CD4-positive, alpha-beta T cell treated with Interleukin-2 at 100 ng/mL for 4 hours (primary cell): ENCODE results near the gene STXBP6.

Source experiments
- DNase-seq: peaks from one replicate; pipeline ENCODE4 v3.0.0-alpha.2; 2020; ENCODE audit warnings: low spot score

STXBP6 gene

GRCh38 chr14:25049568-25050268, at the start of gene STXBP6:
STXBP6 (minus strand) TSS chr14:25050147; CDS start chr14:24974818, 75,329 bp downstream.
- no peak for DNase-seq

DNA sequence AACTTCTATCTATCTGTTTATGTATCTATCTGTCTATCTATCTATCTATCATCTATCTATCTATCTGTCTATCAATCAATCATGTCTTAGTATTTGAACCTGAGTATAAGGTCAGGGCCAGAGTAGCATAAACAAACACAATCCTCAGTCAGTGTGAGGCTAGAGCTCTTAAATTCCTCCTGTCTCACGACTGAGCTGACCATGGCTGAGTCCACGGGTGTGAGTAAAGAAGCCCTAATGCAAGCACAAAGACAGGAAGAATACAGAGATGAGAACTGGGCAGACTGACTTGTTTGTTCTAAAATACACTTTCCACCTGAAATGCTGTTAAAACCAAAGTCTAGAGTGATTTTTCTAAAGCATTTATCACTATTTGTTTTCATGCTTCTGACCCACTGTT, 47.2 kb upstream of the STXBP6 start:
- no peak for DNase-seq

DNA sequence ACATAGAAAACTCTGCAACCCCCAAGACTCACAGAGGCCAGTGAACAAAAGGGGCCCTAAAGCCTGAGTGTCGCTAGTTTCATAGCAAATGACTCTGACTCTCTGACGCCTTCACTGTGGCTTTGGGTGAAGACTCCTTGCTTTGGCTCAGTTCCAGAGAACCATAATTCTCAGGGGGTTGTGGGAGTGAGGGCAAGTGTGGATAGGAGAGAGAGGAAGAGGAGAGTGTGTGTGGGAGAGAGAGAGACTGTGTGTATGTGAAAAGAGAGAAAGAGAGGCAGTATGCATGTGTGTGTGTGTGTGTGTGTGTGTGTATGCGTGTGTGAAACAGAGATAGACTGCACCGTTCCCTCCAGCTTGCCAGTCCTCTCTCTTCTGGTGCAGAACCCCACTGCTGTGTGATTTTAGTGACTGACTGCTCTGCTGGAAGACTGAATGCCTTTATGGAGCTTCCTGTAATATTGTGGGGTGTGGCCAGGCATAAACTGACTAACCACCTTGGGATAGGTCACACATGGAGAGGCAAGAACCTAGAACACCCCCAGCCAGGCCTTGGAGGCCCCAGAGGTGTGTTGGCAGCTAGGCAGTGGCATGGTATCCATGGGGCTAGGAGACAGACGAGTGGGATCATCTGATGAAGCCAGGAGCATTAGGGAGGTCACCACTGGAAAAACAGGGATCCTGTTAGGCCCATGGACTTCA, 45.9 kb upstream of the STXBP6 start:
- DNase-seq, result no peak

DNA sequence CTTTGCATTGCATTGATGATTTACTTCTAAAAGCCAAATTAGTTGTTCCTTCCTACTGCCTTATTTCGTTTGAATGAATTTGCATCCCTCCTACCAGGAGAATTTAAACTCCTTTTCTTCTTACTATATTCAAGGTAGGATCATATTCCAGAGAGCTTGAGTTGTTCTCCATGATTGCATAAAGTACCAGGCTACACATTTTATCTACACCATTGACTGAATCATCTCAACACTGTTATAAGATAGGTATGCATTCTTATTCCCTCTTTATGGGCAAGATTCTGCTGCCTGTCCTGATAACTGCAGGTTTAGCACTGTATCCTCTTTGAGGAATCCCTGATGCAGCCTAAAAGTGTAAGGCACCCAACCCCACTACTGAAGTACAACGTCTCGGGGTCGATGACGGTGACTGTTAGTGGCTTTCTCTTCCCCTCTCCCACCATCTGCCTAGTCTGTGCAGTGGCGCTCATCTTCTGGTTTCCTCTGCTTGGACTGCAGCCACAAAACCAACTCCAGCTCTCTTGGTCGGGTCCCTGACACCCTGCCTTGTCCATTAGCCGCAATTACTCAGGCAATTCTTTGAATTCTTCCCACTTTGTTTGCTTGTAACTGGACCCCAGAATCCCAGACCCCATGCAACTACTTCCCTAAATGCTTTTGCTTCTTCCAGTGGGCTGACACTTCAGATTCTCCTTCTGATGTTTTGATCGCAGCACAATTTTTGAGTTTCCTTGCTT, 44.4 kb upstream of the STXBP6 start:
- no peak for DNase-seq

DNA sequence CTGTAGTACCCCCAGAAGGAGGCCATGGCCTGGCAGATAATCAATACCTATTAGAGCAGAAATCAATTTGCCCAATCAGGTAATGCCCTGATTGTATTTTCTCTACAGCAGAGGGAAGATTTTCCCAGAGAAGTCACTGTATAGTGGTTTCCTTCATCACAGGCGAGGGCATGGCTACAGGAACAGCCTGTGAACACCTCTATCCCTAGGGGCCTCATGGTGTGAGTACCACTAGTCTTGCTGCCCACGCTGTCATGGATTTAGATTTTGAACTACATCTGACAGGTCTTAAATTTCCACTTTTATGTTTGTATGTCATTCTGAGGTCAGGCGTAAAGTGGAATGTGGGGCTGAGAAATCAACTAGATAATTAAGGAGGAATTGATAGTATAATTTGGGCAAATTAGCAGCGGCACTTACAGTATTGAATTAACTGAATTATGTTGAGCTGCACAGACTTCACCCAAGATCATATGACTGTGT, 42.4 kb upstream of the STXBP6 start:
- DNase-seq, result no peak

DNA sequence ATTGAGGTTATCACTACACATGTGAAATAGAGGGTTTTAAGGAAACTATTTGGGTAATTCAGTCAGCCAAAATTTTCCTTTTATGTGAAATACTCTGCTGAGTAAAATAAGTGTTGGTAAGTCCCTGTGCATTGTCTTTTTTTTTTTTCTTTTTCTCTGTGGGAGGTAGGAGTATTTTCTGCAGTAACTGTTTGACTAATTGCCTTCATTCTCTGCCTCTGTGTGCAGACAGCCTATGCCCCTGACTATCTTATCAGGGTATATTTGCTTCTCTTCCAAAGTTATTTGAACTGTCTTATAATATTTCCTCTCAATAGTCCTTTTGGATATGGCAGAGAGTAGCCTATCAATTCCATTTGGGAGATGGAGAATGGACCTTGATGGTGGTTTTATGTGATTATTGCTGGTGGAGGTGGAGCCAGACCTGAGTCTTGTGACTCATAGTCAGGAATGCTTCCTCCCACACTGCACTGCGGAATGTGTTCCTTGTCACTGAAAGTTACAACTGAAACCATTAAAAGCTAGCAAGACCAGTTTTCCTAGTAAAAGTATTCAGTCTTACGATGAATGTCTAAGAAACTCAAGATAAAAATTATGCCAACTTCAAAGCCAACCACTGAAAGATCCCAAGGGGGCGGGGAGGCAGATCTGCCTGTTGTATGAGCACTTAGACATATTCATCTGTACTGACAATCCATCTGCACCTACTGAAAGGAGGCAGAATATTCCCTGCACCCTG, 40.9 kb upstream of the STXBP6 start:
- no peak for DNase-seq

DNA sequence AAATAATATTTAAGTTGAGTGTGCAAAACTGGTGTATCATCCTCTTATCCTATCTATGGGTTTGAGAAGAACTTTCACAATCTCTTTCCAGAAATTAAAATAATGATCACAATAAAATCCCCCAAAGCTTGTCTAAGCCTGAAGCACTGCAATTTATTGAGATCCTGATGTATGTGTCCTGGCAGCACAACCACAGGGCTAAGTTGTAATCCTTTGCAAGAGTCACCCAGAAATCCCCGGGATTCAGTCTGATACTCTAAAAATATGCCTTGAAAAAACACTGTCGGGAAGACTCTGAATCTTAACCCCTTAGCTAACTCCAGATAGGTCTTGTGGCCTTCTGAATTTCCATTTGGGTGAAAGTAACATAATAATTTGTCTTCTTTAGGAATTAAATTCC, 40.3 kb upstream of the STXBP6 start:
- no peak for DNase-seq

- DNase-seq, result no peak
Observed at GRCh38 chr14:25089496-25089895, 39.5 kb upstream of the STXBP6 start.

GRCh38 chr14:25086821-25087396, 37.0 kb upstream of the STXBP6 start:
- DNase-seq, result no peak

GRCh38 chr14:25086081-25086480, 36.1 kb upstream of the STXBP6 start:
- DNase-seq, result no peak

- no peak for DNase-seq
Observed at GRCh38 chr14:25080682-25081081, 30.7 kb upstream of the STXBP6 start.

DNA sequence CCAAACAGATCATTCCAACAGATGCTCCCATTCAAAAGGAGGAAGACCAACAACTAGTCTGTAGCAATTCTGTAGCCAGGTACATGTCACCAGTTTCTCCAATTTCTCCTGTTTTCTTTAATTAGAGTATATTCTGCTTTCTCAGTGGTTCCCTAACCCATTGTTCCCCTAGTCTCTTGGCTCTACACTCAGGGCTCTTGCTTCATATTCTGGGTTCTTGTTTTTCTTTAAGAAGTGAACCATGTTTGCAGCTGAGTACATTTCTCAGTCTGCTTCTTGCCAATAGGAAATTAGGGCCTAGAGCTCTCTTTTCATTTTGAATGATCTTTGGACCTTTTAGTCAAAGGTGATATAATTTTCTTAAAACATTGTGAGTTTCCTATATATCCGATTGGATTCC, 29.4 kb upstream of the STXBP6 start:
- DNase-seq, result no peak

GRCh38 chr14:25074099-25074685, 24.2 kb upstream of the STXBP6 start:
- DNase-seq, result no peak

DNA sequence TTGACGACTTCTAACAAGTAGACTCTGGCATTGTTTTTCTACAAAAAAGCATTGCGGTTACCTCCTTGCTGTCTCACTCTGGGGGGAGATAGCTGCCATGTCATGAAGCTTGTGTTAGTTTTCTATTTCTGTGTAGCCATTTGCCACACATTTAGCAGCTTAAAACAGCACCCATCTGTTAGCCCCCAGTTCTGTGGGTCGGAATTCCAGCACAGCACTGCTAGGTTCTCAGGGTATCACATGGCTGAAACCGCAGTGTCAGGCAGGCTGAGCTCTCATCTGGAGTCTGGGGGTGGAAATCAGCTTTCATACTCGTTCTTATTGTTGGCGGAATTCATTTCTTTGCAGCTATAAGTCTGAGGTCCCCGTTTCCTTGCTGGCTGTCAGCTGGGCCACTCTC, 19.9 kb upstream of the STXBP6 start:
- no peak for DNase-seq

DNA sequence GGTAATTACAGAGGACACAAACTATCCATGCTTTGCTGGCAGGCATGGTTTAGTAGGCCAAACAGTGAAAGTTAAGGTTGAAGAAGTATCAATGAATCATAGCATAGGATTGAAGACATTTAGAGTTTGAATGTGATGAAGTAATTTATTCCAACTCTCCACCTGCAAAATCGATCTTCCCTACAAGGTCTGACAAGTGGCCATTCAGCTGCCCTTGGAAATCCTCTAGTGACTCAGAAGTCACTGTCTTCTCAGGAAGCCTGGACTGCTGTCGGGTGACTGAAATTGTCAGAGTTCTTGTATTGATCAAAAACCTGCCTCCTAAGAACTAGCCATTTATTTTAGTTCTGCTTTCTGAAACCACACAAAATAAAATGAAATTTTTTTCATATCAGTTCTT, 17.7 kb upstream of the STXBP6 start:
- no peak for DNase-seq

- no peak for DNase-seq
Observed at GRCh38 chr14:25062022-25062321, 12.0 kb upstream of the STXBP6 start.

GRCh38 chr14:25056688-25057078, 6.7 kb upstream of the STXBP6 start:
- DNase-seq, result no peak

- no peak for DNase-seq
Observed at GRCh38 chr14:25055992-25056687, 6.2 kb upstream of the STXBP6 start.

- no peak for DNase-seq
Observed at GRCh38 chr14:25055005-25055404, 5.1 kb upstream of the STXBP6 start.

GRCh38 chr14:25053585-25053984, 3.6 kb upstream of the STXBP6 start:
- no peak for DNase-seq

DNA sequence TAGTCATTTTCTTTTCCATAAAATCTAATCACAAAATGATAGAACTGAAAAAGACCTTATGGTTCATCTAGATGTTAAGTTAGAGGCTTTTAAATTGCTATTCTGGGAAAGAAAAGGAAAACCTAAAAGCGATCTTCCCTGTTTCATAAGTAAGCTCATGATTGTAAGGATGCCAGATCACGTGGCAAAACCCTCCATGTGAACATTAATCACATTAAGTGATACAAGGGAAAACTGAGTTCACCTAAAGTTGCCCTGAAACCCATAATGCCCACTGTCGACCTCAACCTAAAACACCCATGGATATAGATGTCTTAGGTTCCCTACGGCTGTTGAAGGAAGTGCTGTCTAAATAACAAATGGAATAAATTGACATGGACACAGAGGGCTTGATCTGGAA, 3.0 kb upstream of the STXBP6 start:
- DNase-seq, result no peak
